NCI-H2029 (cell line): ENCODE results near the gene NEMP2.

Experiments
- DNase-seq: peaks from one replicate; lab custom pipeline; 2025; lab: John Stamatoyannopoulos, UW

NEMP2 gene

DNA sequence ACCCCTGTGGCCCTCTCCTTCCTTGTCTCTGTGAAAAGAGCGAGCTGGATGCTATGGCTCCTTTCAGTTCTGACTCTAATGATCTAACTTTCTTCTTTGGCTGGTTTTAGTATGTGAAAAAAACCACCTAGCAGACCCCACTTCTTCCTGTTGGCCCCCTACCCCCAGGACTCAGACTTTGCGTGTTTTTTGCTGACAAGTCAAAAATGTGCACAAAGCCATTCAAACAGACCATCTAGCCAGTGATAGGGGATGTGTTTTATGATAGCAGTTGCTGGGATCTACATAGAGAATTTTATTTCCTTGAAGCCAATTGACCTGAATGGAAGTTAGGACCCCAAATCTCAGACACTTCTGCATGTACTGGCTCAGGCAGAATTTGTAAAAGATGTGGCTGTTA, 77.3 kb downstream of the NEMP2 start:
- DNase-seq, result no peak

DNA sequence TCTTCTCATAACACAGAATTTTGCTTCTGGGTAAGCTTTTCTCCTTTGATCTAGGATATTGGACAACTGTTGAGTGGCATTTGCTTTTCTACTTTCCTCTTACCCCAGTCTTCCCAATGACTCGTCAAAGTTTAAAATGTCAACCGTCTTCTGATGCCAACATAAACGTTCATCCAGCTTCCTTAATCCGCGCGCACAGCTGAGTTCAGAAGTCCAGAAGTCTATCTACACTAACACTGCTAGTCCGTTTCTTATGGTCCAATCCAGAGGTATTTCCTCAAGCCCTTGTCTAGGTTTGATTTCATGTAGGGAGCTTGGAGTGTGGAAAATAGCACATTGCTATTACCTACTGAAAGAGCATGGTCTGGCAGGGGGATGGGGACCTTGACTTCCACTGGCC, 77.7 kb downstream of the NEMP2 start:
- DNase-seq, result no peak

DNA sequence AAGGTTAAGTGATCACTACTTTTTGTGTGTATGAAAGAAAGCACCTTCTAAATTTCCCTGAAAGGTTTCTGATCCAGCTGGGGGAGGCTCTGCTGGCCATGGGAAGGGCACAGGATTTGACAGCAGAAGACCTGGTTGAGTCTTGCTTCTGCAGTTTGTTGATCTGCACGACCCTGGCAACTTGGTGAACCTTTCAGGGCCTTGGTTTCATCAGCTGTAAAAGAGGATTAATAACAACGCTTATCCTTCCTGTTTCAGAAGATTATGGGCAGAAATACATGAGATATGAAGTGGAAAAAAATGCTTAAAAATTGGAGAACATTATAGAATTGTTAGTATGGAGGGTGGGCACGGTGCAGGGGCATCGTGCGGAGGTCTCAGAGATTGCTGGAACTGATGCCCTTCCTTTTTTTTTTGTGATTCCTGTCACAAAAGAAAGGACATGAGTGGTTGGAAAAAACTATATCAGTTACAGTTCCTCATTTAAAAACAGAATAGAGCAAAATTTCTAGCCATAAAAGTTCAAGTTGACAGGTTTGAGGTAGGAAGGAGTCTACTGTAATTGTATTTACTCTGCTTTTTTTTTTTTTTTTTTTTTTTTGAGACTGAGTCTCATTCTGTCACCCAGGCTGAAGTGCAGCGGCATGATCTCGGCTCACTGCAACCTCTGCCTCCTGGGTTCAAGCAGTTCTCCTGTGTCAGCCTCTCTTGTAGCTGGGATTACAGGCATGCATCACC, 79.0 kb downstream of the NEMP2 start:
- DNase-seq, result no peak

DNA sequence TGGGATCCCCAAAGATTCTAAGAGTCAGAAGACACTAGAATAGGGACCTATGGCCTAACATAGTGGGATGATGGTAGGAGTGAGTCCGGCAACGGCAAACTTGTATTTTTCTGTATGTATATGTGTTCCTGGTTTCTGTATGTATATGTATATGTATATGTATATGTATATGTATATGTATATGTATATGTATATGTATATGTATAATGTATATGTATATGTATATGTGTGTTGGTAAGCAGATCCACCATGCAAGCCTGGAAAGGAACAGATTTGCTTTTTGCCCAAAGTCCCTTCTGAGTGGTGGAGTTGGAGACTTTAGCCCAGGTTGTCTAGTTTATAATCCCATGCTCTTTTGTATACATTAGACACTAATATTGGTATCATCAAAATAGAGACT, 79.7 kb downstream of the NEMP2 start:
- DNase-seq, result no peak
